Activated T-helper 17 cell treated with anti-CD3 and anti-CD28 coated beads, Interleukin-2, amount 50 U/mL, for 72 hours (primary cell): Measurements from ENCODE around the gene NUPR1. TPM values are rescaled to one million over a fixed set of nuclear protein-coding genes. Genes with fewer than 3 reads are reported as not detected.
A peak's percentile ranks its signal among the peaks of the same experiment; 100 is the strongest.

ENCODE experiments used
- ATAC-seq: fragments of 150-1000 bp; cut with Tn5 transposase; replicated peaks from 2 replicates; pipeline ENCODE4 v1.10.0; 2021; ENCODE audit warnings: mild to moderate bottlenecking, moderate library complexity
- H3K27ac Mint-ChIP-seq: one replicate; pipeline ENCODE4 v1.8.0; 2022; ENCODE audit warnings: mixed read lengths
- H3K27me3 Mint-ChIP-seq: one replicate; pipeline ENCODE4 v1.8.0; 2022; ENCODE audit warnings: mixed read lengths
- H3K36me3 Mint-ChIP-seq: one replicate; pipeline ENCODE4 v1.8.0; 2022; ENCODE audit warnings: low read depth, mild to moderate bottlenecking, mixed read lengths
- H3K4me1 Mint-ChIP-seq: one replicate; pipeline ENCODE4 v1.8.0; 2022; ENCODE audit warnings: mixed read lengths
- H3K4me3 Mint-ChIP-seq: one replicate; pipeline ENCODE4 v1.8.0; 2022; ENCODE audit warnings: mild to moderate bottlenecking, mixed read lengths
- H3K9me3 Mint-ChIP-seq: one replicate; pipeline ENCODE4 v1.8.0; 2022; ENCODE audit warnings: mixed read lengths
- total RNA-seq, 2 donors: library from RNA; stranded (reverse); gene quantifications; one replicate each; pipeline ENCODE4 v1.2.3, GENCODE V29; 2022

NUPR1 gene, protein sequence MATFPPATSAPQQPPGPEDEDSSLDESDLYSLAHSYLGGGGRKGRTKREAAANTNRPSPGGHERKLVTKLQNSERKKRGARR
- not detected for total RNA-seq

DNA sequence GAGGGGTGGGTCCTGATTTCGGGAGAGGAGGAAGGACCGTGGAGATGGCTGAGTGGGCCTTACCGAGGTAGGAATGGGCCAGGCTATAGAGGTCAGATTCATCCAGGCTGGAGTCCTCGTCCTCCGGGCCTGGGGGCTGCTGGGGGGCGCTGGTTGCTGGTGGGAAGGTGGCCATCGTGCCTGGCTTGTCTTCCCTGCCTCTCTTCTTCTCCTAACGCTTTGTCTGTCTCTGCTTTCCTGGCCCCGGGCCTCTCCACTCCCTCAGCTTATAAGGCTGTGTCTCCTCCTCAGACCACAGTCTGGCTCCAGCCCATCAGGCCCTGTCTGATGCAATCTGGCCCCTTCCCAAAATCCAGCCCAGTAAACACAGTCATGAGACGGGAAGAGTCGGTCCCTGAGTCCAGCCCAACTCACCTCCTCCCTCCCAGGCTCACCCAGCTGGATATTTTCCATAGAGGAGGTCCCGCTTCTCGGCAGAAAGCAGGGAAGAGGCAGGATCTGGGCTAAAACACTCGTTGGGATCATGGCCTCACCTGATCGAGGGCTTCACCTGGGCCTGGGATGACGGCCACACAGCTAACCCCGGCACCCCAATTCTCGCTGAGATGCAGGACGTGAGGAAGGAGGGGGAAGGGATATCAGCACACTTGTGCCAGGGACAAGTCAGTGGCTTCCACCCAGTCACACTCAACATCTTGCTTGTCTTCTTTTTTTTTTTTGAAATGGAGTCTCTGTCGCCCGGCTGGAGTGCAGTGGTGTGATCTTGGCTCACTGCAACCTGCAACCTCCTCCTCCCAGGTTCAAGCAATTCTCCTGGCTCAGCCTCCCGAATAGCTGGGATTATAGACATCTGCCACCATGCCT, at the start of gene NUPR1:
Gene NUPR1, minus strand, starts transcription at position 242 of the 864 bp plus-strand sequence. Its CDS starts 67 bp downstream, at position 175.
- no peaks in the 10 kb centered on the region for H3K36me3 Mint-ChIP-seq
- no peaks in the 10 kb centered on the region for H3K27me3 Mint-ChIP-seq
- H3K27ac Mint-ChIP-seq: peak within 1 kb of the TSS; percentile 65
- no peaks in the 10 kb centered on the region for H3K9me3 Mint-ChIP-seq
- no peak for ATAC-seq
- no peak within 1 kb of the TSS for H3K4me3 Mint-ChIP-seq
- H3K4me1 Mint-ChIP-seq: peaks cover 24% of the 10 kb centered on the region

DNA sequence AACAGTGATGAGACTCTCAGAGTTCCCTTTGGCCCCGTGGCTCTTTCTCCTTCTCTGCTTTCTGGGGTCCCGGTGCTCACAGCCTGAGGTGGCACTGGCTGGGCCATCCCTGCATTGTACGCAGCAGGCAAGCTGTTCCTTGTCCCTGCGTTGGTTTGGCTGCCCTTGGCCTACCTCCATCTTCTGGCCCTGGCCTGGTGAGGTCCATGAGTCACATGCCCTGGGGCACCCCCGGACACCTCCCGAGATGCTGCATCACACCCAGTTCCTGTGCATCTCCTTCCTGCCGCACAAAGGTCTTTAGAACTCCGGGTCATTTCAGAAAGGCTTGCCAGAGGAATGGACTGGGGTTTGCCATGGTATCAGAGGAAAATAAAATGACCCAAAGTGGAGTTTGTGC, 48.6 kb upstream of the NUPR1 start:
- Mint-ChIP-seq H3K36me3 (peaks cover 89% of the 10 kb centered on the region), H3K9me3 (no peaks in the 10 kb centered on the region), H3K4me1 (no peaks in the 10 kb centered on the region), H3K27me3 (no peaks in the 10 kb centered on the region), H3K4me3 (no peak overlapping the region), H3K27ac (peak overlapping the region; percentile 50)
- ATAC-seq: no peak

DNA sequence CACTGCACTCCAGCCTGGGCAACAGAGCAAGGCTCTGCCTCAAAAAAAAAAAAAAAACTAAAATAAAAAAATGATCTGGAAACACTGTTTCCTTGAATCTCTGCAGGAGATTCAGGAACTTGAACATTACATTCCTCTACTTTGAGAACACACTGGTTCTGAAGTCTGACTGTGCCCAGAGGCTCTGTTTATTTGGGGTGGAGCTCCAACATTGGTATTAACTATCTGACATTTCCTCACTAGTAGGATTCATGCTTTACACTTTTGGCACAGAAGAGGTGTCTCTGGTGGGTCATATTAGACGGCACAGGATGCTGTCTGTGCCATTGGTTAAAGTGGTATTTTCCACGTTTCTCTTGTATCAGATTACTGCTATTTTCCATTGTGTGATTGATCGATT, 47.7 kb upstream of the NUPR1 start:
- no peaks in the 10 kb centered on the region for H3K27me3 Mint-ChIP-seq
- no peak for ATAC-seq
- no peaks in the 10 kb centered on the region for H3K4me1 Mint-ChIP-seq
- no peak overlapping the region for H3K27ac Mint-ChIP-seq
- H3K36me3 Mint-ChIP-seq: peaks cover 89% of the 10 kb centered on the region
- H3K9me3 Mint-ChIP-seq: no peaks in the 10 kb centered on the region
- H3K4me3 Mint-ChIP-seq: no peak overlapping the region

DNA sequence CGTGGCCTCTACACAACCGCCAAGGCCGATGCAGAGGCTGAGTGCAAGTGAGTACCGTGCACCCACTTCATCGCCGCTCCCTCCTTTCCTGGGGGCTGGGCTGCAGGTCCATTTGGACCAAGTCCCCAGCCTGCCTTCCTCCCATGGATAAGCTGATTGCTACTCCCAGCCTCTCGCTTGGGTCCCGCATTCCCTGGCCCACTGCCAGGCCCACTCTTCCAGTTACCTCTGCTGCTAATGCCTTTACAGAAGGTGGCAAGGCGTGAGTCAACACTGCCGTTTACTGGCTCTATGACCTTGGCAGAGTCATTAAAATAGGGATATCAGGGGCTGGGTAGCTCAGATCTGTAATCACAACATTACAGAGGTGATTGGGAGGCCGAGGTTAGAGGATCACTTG, 46.9 kb upstream of the NUPR1 start:
- Mint-ChIP-seq H3K9me3 (no peaks in the 10 kb centered on the region), H3K4me1 (no peaks in the 10 kb centered on the region), H3K36me3 (peaks cover 89% of the 10 kb centered on the region), H3K4me3 (no peak overlapping the region), H3K27me3 (no peaks in the 10 kb centered on the region), H3K27ac (no peak overlapping the region)
- no peak for ATAC-seq

DNA sequence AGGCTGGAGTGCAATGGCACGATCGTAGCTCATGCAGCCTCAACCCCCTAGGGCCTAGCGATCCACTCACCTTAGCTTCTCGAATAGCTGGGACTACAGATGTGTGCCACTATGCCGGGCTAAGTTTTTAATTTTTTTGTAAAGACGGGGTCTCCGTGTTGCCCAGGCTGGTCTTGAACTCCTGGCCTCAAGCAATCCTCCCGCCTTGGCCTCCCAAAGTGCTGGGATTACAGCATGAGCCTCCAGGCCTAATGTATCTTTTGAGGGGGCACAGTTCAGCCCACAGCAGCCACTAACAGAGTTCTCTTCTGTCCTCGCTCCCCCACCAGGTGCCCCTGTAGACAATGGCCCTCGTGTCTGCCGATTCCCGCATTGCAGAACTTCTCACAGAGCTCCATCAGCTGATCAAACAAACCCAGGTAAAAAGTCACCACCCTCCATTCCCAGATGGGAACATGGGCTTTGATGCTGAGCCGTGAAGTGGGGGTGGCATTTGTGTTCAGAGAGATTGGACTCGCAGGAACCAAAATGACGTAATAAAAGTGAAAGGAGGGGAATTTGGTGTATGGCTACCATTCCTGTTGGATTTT, 42.0 kb upstream of the NUPR1 start:
- Mint-ChIP-seq H3K27me3 (no peaks in the 10 kb centered on the region), H3K27ac (no peak overlapping the region), H3K9me3 (no peaks in the 10 kb centered on the region), H3K36me3 (peaks cover 62% of the 10 kb centered on the region), H3K4me3 (no peak overlapping the region), H3K4me1 (no peaks in the 10 kb centered on the region)
- no peak for ATAC-seq

DNA sequence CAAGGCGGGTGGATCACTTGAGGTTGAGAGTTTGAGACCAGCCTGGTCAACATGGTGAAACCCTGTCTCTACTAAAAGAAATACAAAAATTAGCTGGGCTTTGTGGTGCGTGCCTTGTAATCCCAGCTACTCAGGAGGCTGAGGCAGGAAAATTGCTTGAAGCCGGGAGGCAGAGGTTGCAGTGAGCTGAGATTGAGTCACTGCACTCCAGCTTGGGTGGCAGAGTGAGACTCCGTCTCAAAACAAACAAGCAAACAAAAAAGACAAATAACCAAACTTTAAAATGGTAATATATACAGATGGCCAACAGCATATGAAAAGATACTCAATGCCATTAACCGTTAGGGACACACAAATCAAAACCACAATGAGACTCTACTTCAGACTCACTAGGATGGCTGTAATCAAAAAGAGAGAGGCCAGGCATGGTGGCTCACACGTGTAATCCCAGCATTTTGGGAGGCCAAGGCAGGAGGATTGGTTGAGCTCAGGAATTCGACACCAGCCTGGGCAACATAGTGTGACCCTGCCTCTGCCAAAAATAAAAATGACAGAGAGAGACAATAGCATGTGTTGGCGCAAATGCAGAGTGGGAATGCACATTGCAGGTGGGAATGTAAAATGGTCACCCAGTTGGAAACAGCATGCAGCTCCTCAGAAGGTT, 36.8 kb upstream of the NUPR1 start:
- peaks cover 10% of the 10 kb centered on the region for H3K4me1 Mint-ChIP-seq
- H3K9me3 Mint-ChIP-seq: no peaks in the 10 kb centered on the region
- H3K27me3 Mint-ChIP-seq: no peaks in the 10 kb centered on the region
- peak overlapping the region; percentile 3 for H3K27ac Mint-ChIP-seq
- H3K36me3 Mint-ChIP-seq: peaks cover 15% of the 10 kb centered on the region
- ATAC-seq: no peak
- no peak overlapping the region for H3K4me3 Mint-ChIP-seq

DNA sequence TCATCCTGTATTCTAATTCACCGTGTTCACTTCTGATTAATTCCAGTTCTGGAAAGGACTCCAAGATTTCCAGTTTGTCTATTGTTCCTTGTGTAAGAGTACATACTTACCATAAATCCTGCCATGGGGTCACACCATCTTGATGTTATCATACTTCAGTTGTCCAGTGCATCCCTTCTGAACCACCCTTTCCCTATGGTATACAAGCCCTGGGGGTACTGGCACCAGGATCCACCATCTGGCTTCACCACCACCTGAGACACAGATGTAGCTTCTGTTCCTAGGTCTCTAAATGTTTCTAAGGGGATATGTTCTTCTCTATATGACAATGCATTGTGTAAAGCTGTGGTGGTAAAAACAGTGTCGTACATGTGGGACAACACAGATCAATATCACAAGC, 36.2 kb upstream of the NUPR1 start:
- Mint-ChIP-seq H3K27me3 (no peaks in the 10 kb centered on the region), H3K9me3 (no peaks in the 10 kb centered on the region), H3K36me3 (peaks cover 15% of the 10 kb centered on the region), H3K4me1 (peaks cover 10% of the 10 kb centered on the region), H3K27ac (no peak overlapping the region), H3K4me3 (no peak overlapping the region)
- no peak for ATAC-seq

DNA sequence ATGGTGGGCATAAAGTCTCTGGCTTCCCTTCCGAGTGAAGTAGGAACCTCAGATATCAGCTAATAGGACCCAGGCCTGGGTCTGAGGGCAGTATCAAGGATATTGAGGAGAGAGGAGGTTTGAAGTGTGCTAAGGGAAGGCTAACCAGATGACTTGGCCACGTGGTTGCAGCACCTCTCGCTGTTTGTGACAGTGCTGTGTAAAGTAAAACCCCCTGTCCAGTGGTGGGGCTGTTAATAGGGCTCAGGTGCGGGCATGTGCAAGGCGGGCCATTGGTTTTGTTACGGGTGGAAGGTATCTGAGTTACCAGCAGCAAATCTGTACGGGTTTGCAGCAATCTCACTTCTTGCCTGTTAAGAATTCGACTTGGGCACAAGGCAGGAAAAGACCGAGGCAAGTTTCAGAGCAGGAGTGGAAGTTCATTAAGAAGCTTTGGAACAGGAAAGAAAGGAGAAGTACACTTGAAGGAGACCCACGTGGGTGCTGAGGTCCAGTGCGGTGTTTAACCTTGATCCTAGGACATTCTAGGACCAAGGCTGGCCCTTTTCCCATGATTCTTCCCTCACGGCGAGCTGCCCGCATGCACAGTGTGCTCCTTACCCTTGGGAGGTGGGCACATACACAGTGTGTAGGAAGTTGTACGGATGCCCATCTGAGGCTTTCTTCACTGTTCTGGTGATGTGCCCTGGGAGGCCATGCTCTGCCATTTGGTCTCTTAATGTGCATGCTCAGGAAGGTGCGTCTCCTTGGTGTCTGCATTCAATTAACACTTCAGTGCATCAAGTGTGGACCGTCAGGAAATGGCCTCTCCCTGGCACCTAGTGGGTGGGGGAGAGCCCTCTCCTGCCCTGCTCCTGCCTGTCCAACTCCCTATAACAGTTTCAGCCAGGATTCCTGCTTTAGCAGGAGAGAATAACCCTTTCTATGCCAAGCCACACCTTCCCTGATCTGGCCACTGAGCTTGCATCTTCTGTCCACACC, 35.3 kb upstream of the NUPR1 start:
- H3K4me1 Mint-ChIP-seq: peaks cover 10% of the 10 kb centered on the region
- no peak overlapping the region for H3K4me3 Mint-ChIP-seq
- peaks cover 15% of the 10 kb centered on the region for H3K36me3 Mint-ChIP-seq
- H3K27ac Mint-ChIP-seq: peak overlapping the region; percentile 24
- no peaks in the 10 kb centered on the region for H3K9me3 Mint-ChIP-seq
- ATAC-seq: no peak
- no peaks in the 10 kb centered on the region for H3K27me3 Mint-ChIP-seq

DNA sequence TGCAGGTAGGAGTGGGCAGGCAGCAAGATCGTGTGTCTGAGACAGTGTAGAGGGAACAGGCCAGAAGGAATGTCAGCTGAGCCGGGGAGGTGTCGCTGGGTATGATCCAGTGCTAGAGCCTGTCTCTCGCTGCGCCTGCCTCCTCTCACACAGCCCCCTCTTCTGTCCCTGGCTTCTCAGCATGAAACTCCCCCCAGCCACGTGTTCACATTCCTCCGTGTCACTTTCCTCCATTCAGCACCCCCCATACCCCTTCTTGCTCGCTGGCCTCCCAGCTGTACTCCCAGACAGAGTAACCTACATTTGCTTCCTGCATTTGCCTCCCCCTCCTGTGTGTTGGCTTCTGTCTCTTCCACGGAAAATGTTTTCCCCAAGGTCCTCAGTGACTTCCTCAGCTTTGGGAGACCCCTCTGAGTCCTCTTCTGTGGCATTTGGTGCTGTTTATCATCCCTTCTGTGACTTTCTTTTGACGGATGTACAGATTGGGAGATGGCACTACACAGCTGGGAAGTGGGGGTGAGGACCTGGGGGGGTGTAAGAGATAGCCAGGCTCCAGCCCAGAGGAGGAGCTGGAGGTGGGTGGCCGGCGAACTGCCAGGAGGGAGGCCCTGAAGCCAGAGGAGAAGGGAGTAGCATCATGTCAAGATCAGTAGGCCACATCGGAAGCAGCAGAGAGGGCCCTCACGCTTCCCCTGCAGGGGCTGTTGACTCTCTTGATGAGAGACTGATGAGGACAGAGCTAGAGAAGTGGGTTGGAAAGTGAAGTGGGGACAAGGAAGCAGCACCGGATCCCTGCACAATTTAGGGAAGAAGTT, 34.1 kb upstream of the NUPR1 start:
- Mint-ChIP-seq H3K27me3 (no peaks in the 10 kb centered on the region), H3K9me3 (no peaks in the 10 kb centered on the region), H3K4me3 (no peak overlapping the region), H3K36me3 (peaks cover 10% of the 10 kb centered on the region), H3K4me1 (peaks cover 10% of the 10 kb centered on the region), H3K27ac (peak overlapping the region; percentile 24)
- no peak for ATAC-seq

DNA sequence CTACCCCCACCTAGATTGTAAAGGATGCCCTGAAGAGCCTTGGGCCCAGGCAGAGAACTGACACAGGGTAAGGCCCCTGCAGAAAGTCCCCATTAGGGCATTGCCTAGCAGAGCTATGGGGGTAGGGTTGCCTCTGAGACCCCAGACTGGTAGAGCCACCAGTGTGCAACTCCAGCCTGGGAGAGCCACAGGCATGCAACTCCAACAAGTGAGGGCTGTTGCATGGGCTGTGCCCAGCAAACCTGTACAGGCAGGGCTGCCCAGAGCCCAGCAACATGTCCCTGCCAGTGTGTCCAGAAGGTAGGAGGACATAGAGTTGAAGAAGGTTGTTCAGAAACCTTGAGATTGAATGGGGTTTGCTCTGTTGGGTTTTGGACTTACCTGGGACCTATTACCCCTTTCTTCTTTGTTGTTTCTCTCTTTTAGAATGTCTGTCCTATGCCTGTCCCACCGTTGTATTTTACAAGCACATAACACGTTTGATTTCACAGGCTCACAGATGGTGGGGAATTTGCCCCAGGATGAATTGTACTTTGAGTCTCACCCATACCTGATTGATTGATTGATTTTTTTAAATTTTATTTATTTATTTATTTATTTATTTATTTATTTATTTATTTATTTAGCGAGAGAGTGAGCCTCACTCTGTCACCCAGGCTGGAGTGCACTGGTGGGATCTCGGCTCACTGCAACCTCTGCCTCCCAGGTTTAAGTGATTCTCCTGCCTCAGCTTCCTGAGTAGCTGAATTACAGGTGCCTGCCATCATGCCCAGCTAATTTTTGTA, 31.4 kb upstream of the NUPR1 start:
- H3K27ac Mint-ChIP-seq: peak overlapping the region; percentile 61
- no peak for ATAC-seq
- H3K4me3 Mint-ChIP-seq: no peak overlapping the region
- H3K4me1 Mint-ChIP-seq: peaks cover 10% of the 10 kb centered on the region
- H3K36me3 Mint-ChIP-seq: peaks cover 6% of the 10 kb centered on the region
- no peaks in the 10 kb centered on the region for H3K27me3 Mint-ChIP-seq
- H3K9me3 Mint-ChIP-seq: peaks cover 4% of the 10 kb centered on the region

DNA sequence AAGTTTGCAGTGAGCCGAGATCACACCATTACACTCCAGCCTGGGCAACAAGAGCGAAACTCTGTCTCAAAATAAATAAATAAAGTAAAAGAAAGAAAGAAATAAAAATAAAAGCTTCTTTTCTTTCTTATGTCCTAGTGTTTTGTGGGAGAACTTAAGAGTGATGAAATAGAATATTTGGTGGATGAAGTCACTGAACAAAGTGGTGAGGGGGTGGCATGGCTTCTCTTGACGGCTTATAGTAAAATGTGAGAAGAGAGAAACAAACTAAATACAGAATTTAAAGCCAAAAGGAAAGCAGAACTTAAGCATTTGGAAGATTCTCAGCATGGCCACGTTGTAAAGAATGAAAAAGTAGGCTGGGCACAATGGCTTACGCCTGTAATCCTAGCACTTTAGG, 30.2 kb upstream of the NUPR1 start:
- Mint-ChIP-seq H3K27me3 (no peaks in the 10 kb centered on the region), H3K36me3 (peaks cover 6% of the 10 kb centered on the region), H3K4me1 (peaks cover 7% of the 10 kb centered on the region), H3K9me3 (peaks cover 4% of the 10 kb centered on the region), H3K27ac (no peak overlapping the region), H3K4me3 (no peak overlapping the region)
- ATAC-seq: no peak

DNA sequence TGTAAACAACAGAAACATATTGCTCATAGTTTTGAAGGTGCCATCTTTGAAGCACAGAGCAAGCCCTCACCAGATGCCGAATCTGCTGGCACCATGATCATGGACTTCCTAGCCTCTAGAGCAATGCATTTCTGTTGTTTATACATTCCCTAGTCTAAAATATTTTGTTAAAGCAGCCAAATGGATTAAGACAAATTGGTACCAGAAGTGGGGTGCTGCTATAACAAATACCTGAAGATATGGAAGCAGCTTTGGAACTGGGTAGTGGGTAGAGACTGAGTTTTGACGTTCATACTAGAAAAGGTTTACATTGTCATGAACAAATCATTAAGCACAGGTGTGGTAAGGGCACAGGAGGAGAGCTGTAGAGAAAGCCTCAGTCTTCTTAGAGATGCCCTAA, 28.5 kb upstream of the NUPR1 start:
- Mint-ChIP-seq H3K27ac (no peak overlapping the region), H3K36me3 (peaks cover 12% of the 10 kb centered on the region), H3K9me3 (peaks cover 4% of the 10 kb centered on the region), H3K4me3 (no peak overlapping the region), H3K4me1 (peaks cover 5% of the 10 kb centered on the region), H3K27me3 (no peaks in the 10 kb centered on the region)
- no peak for ATAC-seq
